A204.1 (cell line): ENCODE data around the gene FAM180A.

Experiments
- FAIRE-seq: peaks from 2 replicates; lab custom pipeline; 2012; peaks lifted over from hg19 to GRCh38; lab: Jason Lieb, UNC

FAM180A gene

GRCh38 chr7:135681762-135682161 lies 66.9 kb downstream of the FAM180A start:
- no peak for FAIRE-seq
